Astrocyte of the cerebellum (primary cell): Measurements from ENCODE around the gene NLRP4.

Experiments used
- DNase-seq: peaks from one replicate; pipeline ENCODE4 v3.0.0-alpha.2; 2011; ENCODE audit warnings: low read depth
- H3K4me3 ChIP-seq: 2 replicates; pipeline ENCODE4 v1.5.1; 2011; ENCODE audit warnings: mild to moderate bottlenecking, low read depth, low read length, moderate library complexity
- in situ Hi-C: cut with HindIII; loops from 2 replicates; pipeline ENCODE4 v1.10.0; 2017; ENCODE audit warnings: low sequenced_read_pairs
- TF ChIP-seq, protein P1 (sequence below): IDR thresholded peaks from 2 replicates; pipeline ENCODE4 v1.5.1; 2012; ENCODE audit warnings: low read length, low read depth, moderate library complexity, mild to moderate bottlenecking; ENCODE audit errors: missing control alignments

Gene NLRP4

DNA sequence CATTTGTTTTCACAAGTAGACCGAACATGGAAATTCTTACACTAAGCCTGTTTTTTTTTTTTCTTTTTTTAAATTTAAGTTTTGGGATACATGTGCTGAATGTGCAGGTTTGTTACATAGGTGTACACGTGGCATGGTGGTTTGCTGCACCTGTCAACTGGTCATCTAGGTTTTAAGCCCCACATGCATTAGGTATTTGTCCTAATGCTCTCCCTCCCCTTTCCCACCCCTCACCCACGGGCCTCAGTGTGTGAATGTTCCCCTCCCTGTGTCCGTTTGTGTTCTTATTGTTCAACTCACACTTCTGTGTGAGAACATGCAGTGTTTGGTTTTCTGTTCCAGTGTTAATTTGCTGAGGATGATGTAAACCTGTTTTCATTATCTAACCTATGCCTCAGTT lies 2.6 kb downstream of the NLRP4 start:
- TF ChIP-seq, protein P1, sequence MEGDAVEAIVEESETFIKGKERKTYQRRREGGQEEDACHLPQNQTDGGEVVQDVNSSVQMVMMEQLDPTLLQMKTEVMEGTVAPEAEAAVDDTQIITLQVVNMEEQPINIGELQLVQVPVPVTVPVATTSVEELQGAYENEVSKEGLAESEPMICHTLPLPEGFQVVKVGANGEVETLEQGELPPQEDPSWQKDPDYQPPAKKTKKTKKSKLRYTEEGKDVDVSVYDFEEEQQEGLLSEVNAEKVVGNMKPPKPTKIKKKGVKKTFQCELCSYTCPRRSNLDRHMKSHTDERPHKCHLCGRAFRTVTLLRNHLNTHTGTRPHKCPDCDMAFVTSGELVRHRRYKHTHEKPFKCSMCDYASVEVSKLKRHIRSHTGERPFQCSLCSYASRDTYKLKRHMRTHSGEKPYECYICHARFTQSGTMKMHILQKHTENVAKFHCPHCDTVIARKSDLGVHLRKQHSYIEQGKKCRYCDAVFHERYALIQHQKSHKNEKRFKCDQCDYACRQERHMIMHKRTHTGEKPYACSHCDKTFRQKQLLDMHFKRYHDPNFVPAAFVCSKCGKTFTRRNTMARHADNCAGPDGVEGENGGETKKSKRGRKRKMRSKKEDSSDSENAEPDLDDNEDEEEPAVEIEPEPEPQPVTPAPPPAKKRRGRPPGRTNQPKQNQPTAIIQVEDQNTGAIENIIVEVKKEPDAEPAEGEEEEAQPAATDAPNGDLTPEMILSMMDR = no peak
- in situ Hi-C loops = no loop called here
- no peak for DNase-seq
- H3K4me3 ChIP-seq = no peak overlapping the region

DNA sequence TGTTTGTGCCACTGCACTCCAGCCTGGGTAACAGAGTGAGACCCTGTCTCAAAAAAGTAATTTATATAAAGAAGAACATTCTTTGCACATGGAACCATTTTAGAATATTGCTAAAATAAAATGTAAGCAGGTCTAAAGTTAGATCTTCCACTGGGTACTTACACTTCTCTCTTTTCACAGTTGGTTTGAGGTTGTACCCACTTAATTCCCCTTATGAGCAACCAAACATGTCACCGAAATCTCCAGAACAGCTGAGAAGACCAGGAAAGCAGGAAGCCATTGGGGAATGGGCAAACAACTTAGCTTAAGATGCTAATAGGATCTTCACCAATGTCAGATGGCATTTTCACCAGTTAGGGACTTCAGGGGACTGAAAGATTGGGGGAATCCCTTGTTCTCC lies 18.8 kb downstream of the NLRP4 start:
- H3K4me3 ChIP-seq = no peak overlapping the region
- in situ Hi-C loops = no loop called here
- TF ChIP-seq, protein P1 = no peak
- DNase-seq = no peak

DNA sequence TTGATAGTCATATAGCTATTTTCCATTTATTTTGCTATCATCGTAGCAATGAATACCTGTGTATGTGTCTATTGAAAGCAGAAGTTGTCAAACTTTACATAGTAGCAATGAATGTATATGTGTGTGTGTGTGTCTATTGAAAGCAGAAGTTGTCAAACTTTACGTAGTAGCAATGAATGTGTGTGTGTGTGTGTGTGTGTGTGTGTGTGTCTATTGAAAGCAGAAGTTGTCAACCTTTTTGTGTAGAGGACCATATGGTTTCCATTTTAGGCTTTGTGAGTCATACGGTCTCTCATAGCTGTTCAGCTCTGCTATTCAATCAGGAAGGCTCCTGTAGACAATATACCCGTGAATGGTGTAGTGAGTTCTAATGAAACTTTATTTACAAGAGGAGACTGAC lies 20.8 kb downstream of the NLRP4 start:
- no peak for DNase-seq
- H3K4me3 ChIP-seq = no peak overlapping the region
- TF ChIP-seq, protein P1 = no peak
- in situ Hi-C loops = no loop called here

DNA sequence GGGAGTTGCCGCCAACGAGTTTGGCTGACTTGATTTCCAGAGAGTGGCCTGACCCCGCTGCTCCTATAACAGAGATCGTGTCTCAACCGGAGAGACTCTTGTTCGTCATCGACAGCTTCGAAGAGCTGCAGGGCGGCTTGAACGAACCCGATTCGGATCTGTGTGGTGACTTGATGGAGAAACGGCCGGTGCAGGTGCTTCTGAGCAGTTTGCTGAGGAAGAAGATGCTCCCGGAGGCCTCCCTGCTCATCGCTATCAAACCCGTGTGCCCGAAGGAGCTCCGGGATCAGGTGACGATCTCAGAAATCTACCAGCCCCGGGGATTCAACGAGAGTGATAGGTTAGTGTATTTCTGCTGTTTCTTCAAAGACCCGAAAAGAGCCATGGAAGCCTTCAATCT lies 21.6 kb downstream of the NLRP4 start:
- in situ Hi-C loops = no loop called here
- no peak for DNase-seq
- no peak overlapping the region for H3K4me3 ChIP-seq
- TF ChIP-seq, protein P1 = no peak

DNA sequence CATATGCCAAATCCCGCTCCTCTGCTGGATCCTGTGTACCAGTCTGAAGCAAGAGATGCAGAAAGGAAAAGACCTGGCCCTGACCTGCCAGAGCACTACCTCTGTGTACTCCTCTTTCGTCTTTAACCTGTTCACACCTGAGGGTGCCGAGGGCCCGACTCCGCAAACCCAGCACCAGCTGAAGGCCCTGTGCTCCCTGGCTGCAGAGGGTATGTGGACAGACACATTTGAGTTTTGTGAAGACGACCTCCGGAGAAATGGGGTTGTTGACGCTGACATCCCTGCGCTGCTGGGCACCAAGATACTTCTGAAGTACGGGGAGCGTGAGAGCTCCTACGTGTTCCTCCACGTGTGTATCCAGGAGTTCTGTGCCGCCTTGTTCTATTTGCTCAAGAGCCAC lies 22.1 kb downstream of the NLRP4 start:
- DNase-seq = no peak
- TF ChIP-seq, protein P1 = no peak
- no peak overlapping the region for H3K4me3 ChIP-seq
- in situ Hi-C loops = no loop called here

DNA sequence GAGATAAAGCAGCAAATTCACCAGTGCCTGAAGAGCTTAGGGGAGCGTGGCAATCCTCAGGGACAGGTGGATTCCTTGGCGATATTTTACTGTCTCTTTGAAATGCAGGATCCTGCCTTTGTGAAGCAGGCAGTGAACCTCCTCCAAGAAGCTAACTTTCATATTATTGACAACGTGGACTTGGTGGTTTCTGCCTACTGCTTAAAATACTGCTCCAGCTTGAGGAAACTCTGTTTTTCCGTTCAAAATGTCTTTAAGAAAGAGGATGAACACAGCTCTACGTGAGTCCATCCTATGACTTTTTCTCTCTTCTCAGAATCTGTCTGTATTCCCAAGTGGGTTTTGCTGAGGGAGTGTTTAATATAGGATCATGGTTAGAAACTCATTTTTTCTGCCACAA lies 22.6 kb downstream of the NLRP4 start:
- in situ Hi-C loops = no loop called here
- no peak overlapping the region for H3K4me3 ChIP-seq
- TF ChIP-seq, protein P1 = no peak
- no peak for DNase-seq

DNA sequence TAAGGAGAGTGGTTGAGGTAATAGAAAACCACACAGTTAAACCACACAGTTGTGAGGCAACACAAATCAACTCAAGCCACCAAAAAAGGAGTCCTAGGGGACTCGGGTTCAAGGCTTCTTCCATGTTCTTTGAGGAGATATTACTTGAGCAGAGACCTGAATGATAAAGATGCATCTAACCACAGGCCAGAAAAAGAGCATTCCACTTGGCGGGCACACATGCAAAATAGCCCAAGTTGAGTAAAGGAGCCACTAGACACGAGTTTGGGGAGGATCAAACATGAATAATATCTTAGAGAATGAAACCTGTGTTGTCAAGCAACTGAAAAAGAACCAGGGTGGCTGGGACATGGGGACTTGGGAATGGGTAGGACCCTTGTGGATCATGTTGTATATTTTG lies 30.2 kb downstream of the NLRP4 start:
- TF ChIP-seq, protein P1 = no peak
- no peak for DNase-seq
- in situ Hi-C loops = no loop called here
- no peak overlapping the region for H3K4me3 ChIP-seq
